Measurements from ENCODE around the gene RPS19.

RPS19 gene

GRCh38 chr19:41919948-41920712 is 60.1 kb downstream of the RPS19 start:
- no peaks in the 10 kb centered on the region for H3K9me3 ChIP-seq (ENCODE audit: control insufficient read depth in 1 of 2, low read length in 2 of 2)
- peaks cover 0 to 6% of the 10 kb centered on the region in 2 donors for H3K4me1 ChIP-seq (ENCODE audit: control insufficient read depth in 1 of 2, insufficient read depth in 2 of 2, low read length in 2 of 2)
- peaks cover 78% of the 10 kb centered on the region for H3K27me3 ChIP-seq (ENCODE audit: low read depth, low read length)
- H3K36me3 ChIP-seq (ENCODE audit: control insufficient read depth in 1 of 2, insufficient read depth in 2 of 2, low read length in 2 of 2), result no peaks in the 10 kb centered on the region
- no peak overlapping the region for H3K27ac ChIP-seq (ENCODE audit: low read length)
- no peak overlapping the region for H3K4me3 ChIP-seq (ENCODE audit: low read depth in 1 of 2, low read length in 2 of 2)

DNA sequence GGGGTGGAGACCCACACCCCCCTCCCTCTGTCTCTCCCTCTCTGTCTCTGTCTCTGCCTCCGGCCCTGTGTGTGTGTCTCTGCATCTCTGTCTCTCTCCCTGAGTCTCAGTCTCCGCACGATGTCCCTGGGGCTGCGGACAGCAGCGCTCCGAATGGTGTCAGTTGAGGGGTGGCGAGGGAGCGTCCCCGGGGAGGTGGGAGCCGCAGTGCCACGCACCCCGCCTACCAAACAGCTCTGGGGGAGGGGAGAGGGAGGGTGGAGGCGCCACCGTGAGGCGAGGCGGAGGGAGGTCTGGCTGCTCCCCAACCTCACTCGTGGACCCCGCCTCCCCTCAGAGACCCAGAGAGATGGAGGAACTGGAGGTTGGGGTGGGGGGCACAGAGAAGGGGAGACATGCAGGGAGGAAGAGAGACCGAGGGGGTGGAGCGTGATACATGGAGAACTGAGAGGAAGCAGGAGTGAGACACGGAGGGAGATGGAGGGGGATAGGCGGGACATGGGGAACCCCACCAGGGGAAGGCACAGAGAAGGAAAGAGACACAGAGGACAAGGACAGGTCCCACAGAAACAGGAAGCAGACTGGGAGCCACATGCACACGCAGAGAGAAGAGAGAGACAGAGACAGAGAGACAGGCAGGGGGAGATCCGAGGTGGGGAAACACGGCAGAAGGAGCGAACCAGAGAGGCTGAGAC is 61.0 kb downstream of the RPS19 start:
- H3K36me3 ChIP-seq (ENCODE audit: control insufficient read depth in 1 of 2, insufficient read depth in 2 of 2, low read length in 2 of 2), result no peaks in the 10 kb centered on the region
- no peak overlapping the region for H3K4me3 ChIP-seq (ENCODE audit: low read depth in 1 of 2, low read length in 2 of 2)
- no peaks in the 10 kb centered on the region for H3K9me3 ChIP-seq (ENCODE audit: control insufficient read depth in 1 of 2, low read length in 2 of 2)

DNA sequence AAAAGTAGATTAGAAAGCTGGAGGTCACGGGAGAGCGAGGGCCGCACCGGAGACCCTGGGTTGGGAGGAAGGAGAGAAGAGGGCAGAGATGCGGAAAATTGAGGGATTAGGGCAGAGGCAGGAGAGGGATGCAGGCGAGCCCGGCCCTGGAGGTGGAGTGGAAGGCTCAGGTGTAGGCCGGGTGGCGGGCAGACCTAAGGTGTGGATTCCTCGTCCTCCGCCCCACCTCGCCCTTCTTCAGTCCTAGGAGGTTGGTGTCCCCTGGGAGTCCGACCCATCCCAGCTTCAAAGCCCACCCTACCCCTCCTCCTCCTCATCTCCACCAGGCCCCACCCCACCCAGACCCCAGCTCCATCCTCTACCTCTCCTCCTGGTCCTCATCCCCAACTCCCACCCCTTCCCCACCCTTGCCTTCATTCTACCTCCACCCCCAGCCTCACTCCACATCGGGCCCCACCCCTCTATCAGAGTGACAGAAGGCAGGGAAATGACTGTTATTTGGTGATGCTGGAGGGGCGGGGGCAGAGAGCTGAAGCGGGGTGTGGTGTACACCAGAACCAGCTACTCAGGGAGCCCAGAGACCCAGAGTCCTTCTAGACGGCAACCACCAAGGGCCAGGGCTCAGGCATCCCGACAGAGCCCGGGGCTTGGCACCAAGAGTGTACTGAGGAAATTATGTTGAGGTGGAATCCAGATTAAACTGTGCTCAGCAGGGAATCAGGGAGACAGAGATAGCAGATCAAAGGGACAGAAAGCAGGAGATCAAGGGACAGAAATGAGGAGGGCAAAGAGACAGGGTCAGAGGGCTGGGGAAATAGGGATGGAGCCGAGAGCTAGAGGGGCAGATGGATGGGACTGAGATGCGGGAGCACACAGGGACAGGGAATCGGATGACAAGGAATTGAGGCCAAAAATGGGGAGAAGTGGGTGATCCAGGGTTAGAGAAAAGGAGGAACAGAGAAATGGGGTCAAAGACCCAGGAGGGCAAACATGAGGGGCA is 61.8 kb downstream of the RPS19 start:
- no peaks in the 10 kb centered on the region for H3K4me1 ChIP-seq (ENCODE audit: control insufficient read depth in 1 of 2, insufficient read depth in 2 of 2, low read length in 2 of 2)
- peaks cover 78% of the 10 kb centered on the region for H3K27me3 ChIP-seq (ENCODE audit: low read depth, low read length)
- H3K9me3 ChIP-seq (ENCODE audit: control insufficient read depth in 1 of 2, low read length in 2 of 2), result no peaks in the 10 kb centered on the region
- H3K4me3 ChIP-seq (ENCODE audit: low read depth in 1 of 2, low read length in 2 of 2), result no peak overlapping the region
- no peaks in the 10 kb centered on the region for H3K36me3 ChIP-seq (ENCODE audit: control insufficient read depth in 1 of 2, insufficient read depth in 2 of 2, low read length in 2 of 2)
- no peak overlapping the region for H3K27ac ChIP-seq (ENCODE audit: low read length)

More for the DNA sequence above, 61.0 kb downstream of the RPS19 start:
- Histone ChIP-seq H3K4me1 (ENCODE audit: control insufficient read depth in 1 of 2, insufficient read depth in 2 of 2, low read length in 2 of 2) (no peaks in the 10 kb centered on the region), H3K27ac (ENCODE audit: low read length) (no peak overlapping the region), H3K27me3 (ENCODE audit: low read depth, low read length) (peaks cover 79% of the 10 kb centered on the region)

Data from muscle layer of duodenum (tissue), 2 donors.